ENCODE data around the gene TNFSF18.

DNA sequence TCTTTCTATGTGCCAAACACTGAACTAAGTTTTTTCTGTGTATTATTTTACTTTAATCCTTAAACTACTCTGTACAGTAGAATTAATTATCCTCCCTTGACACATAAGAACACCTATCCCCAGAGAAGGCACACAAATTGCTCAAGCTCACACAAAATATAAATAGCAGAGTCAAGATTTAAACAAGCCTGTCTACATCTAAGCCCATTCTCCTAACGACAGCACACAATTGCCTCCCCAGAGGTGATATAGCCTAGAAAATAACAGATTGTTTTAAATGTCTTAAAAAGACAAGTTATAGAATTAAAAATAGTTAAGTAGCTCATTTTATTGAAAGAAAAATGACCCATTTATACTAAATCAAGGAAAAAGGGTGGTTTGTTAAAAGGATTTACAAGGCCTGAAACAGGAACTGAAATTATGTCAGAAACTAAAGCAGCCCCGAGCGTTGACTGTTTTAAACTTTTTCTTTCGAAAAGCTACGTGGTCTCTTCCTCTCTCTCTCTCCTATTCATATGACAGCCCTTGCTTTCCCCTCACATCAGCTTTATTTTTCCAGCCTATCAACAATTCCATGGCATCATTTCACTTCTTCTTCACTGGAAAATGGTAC lies 30.5 kb downstream of the TNFSF18 start:
- TF ChIP-seq POLR2AphosphoS5 (IDR thresholded peaks at IDR 0.05; ENCODE audit: borderline replicate concordance, low read depth, low read length): no peak
- no peak for TF ChIP-seq EZH2 (IDR thresholded peaks at IDR 0.05)
- no peak for TF ChIP-seq FOXP2 (optimal IDR thresholded peaks at IDR 0.05; ENCODE audit: control extremely low read depth, extremely low read length, insufficient read depth)
